HAP-1 (cell line): ENCODE results near the gene BACH1.
"Not testable (repeated sequence)": the region's sequence is repeated elsewhere in the genome, so short reads cannot be mapped to it uniquely, and the experiment has no call there.

ENCODE experiments used
- DNase-seq, 2 experiments: peaks; one replicate each; pipeline ENCODE4 v3.0.0-alpha.2; 2016 to 2020; ENCODE audit warnings: low spot score in 2 of 2
- H3K27me3 ChIP-seq: fragments of 250-450 bp; sonication (Bioruptor Pico); 2 replicates; pipeline ENCODE4 v1.5.1; 2020; ENCODE audit warnings: low read depth, mild to moderate bottlenecking, moderate library complexity
- H3K36me3 ChIP-seq: fragments of 250-450 bp; sonication (Bioruptor Pico); replicated peaks from 2 replicates; pipeline ENCODE4 v1.5.1; 2020; ENCODE audit warnings: mild to moderate bottlenecking
- H3K4me1 ChIP-seq: fragments of 250-450 bp; sonication (Bioruptor Pico); 2 replicates; pipeline ENCODE4 v1.5.1; 2020; ENCODE audit warnings: mild to moderate bottlenecking
- H3K4me3 ChIP-seq: fragments of 250-450 bp; sonication (Bioruptor Pico); 2 replicates; pipeline ENCODE4 v1.5.1; 2020; ENCODE audit warnings: mild to moderate bottlenecking, moderate library complexity
- H3K9me3 ChIP-seq: fragments of 250-450 bp; sonication (Bioruptor Pico); 2 replicates; pipeline ENCODE4 v1.5.1; 2020; ENCODE audit warnings: mild to moderate bottlenecking, moderate library complexity
- in situ Hi-C: fragments of 300-500 bp; cut with MboI; formaldehyde crosslinking; loops from 3 replicates; pipeline ENCODE4 v1.14.3; 2020; ENCODE audit warnings: low sequenced_read_pairs, inconsistent platforms, mixed read lengths

The BACH1 gene

DNA sequence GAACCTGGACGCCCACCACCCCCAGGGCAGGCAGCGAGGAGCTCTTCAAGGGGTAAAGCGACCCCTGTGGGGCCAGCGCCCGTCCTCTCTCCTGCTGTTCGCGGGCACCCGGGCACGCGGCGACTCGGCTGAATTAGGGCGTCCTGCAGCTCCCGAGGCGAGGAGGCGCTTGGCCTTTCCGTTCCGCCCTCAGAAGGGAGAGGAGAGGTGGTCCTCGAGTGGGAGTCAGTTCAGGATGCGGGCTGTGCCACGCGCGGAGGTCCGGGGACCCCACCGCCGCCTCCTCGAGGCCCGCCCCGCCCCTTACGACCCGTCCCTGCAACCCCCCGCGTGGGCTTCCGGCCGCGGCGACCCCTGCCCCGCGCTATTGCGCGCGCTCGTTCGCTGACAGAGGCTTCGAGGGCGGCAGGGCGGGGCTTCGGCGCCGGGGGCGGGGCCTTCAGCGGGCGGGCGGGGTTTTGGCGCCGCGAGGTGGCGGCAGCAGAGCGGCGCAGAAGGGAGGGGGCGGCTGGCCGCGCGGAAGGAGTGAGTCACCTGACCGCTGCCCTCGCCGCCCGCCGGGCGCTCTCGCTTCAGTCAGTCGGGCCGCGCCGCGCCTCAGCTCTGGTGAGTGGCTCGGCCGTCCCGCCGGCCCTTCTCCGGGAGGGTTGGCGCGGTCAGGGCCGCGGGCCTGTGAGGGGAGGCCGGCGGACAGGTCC, at the start of gene BACH1:
Gene BACH1, plus strand, starts transcription at position 575 of the 698 bp plus-strand sequence. CDS start 22,359 bp downstream, outside the sequence.
- no peaks in the 10 kb centered on the region for H3K27me3 ChIP-seq
- H3K4me3 ChIP-seq = peak within 1 kb of the TSS; percentile 62
- peak; percentile 88 to 91 for DNase-seq
- in situ Hi-C loops = no loop called here
- no peaks in the 10 kb centered on the region for H3K9me3 ChIP-seq
- H3K4me1 ChIP-seq = peaks cover 12% of the 10 kb centered on the region
- H3K36me3 ChIP-seq = no peaks in the 10 kb centered on the region

GRCh38 chr21:29249289-29249688, 49.4 kb upstream of the BACH1 start:
- in situ Hi-C loops, DNase-seq, H3K27me3 ChIP-seq, H3K4me3 ChIP-seq, H3K4me1 ChIP-seq, H3K36me3 ChIP-seq, H3K9me3 ChIP-seq: not testable (repeated sequence)

DNA sequence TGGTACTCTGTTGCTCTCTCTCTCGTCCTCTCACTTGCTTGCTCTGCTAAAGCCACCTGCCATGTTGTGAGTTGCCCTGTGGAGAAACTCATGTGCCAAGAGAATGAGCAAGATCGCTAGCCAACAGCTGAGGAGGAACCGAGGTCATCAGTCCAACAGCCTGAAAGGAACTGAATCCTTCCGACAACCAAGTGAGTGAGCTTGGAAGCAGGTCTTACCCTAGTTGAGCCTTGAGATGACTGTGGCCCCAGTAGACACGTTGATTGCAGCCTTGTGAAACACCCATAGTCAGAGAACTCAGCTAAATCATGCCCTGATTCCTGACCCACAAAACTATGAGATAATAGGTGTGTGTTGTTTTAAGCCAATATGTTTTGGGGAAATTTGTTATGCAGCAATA, 48.1 kb upstream of the BACH1 start:
- no peaks in the 10 kb centered on the region; the same call in 1 of the 2 replicates for H3K9me3 ChIP-seq
- in situ Hi-C loops = no loop called here

GRCh38 chr21:29253861-29254260, 44.9 kb upstream of the BACH1 start:
- DNase-seq, H3K27me3 ChIP-seq, in situ Hi-C loops, H3K36me3 ChIP-seq, H3K9me3 ChIP-seq, H3K4me1 ChIP-seq, H3K4me3 ChIP-seq: not testable (repeated sequence)

More for the DNA sequence above, 48.1 kb upstream of the BACH1 start:
- H3K27me3 ChIP-seq = no peaks in the 10 kb centered on the region
- no peaks in the 10 kb centered on the region for H3K4me1 ChIP-seq
- H3K36me3 ChIP-seq = no peaks in the 10 kb centered on the region
- no peak overlapping the region for H3K4me3 ChIP-seq
- DNase-seq = no peak

DNA sequence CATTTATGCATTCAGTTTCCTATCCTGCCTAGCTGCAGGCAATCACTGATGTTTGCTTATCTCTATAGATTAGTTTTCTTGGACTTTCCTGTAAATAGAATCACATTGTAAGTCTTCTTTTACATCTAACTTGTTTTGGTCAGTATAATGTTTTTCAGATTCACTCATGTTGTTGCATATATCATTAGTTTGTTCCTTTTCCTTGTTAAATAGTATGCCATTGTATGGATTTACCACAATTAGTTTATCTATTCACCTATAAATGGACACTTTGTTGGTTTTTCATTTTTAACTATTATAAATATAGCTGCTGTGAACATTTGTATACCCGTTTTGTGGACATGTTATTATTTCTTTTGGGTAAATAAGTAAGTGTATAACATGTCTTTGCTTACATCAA, 44.2 kb upstream of the BACH1 start:
- in situ Hi-C loops = no loop called here
- Histone ChIP-seq H3K9me3 (no peaks in the 10 kb centered on the region; the same call in 1 of the 2 replicates), H3K4me3 (no peak overlapping the region), H3K27me3 (no peaks in the 10 kb centered on the region), H3K4me1 (no peaks in the 10 kb centered on the region), H3K36me3 (no peaks in the 10 kb centered on the region)
- no peak for DNase-seq

GRCh38 chr21:29256126-29256910, 42.4 kb upstream of the BACH1 start:
- in situ Hi-C loops = no loop called here
- H3K4me1 ChIP-seq = no peaks in the 10 kb centered on the region
- no peak for DNase-seq
- H3K4me3 ChIP-seq = no peak overlapping the region
- H3K36me3 ChIP-seq = no peaks in the 10 kb centered on the region
- H3K27me3 ChIP-seq = no peaks in the 10 kb centered on the region
- no peaks in the 10 kb centered on the region; the same call in 1 of the 2 replicates for H3K9me3 ChIP-seq

DNA sequence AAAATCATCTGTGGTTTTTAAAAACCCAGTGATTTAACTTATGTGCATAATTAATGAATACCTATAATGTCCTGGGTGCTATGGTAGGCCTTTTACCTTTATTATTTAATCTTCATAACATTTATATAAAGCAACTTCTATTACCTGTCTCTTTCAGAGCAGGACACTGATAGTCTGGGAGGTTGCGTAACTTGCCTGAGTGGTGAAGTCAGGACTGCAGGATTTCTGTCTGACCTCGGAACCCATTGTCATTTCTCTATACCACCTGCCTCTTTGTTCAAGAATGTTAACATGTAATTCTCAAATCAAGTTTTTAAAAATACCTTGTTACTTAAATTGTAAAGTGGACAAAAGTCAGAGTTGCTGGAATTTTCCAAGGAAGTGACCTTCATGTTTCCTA, 41.0 kb upstream of the BACH1 start:
- no peak overlapping the region for H3K4me3 ChIP-seq
- no peaks in the 10 kb centered on the region; the same call in 1 of the 2 replicates for H3K9me3 ChIP-seq
- H3K4me1 ChIP-seq = no peaks in the 10 kb centered on the region
- H3K27me3 ChIP-seq = no peaks in the 10 kb centered on the region
- DNase-seq = no peak
- in situ Hi-C loops = no loop called here
- no peaks in the 10 kb centered on the region for H3K36me3 ChIP-seq

GRCh38 chr21:29258626-29259338, 39.9 kb upstream of the BACH1 start:
- H3K36me3 ChIP-seq = no peaks in the 10 kb centered on the region
- no peaks in the 10 kb centered on the region; the same call in 1 of the 2 replicates for H3K27me3 ChIP-seq
- H3K4me1 ChIP-seq = no peaks in the 10 kb centered on the region
- in situ Hi-C loops = no loop called here
- H3K9me3 ChIP-seq = no peaks in the 10 kb centered on the region; the same call in 1 of the 2 replicates
- no peak for DNase-seq
- H3K4me3 ChIP-seq = no peak overlapping the region

DNA sequence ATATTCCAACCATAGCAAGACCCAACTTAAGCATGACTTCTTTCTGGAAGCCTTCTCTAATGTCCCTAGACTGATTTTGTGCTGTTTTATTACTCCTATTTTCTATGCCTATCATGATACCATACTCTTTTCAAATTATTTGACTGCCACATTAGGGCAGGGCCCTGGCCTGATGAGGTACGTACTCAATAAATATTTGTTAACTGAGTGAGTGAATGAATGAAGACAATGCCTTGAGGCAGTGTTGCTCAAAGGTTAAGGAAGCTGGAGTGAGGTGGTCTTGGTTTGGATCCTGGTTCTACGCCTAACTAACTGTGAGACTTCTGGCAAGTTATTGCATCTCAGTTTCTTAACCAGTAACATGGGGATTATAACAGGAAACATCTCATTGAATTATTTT, 38.3 kb upstream of the BACH1 start:
- no peaks in the 10 kb centered on the region for H3K36me3 ChIP-seq

DNA sequence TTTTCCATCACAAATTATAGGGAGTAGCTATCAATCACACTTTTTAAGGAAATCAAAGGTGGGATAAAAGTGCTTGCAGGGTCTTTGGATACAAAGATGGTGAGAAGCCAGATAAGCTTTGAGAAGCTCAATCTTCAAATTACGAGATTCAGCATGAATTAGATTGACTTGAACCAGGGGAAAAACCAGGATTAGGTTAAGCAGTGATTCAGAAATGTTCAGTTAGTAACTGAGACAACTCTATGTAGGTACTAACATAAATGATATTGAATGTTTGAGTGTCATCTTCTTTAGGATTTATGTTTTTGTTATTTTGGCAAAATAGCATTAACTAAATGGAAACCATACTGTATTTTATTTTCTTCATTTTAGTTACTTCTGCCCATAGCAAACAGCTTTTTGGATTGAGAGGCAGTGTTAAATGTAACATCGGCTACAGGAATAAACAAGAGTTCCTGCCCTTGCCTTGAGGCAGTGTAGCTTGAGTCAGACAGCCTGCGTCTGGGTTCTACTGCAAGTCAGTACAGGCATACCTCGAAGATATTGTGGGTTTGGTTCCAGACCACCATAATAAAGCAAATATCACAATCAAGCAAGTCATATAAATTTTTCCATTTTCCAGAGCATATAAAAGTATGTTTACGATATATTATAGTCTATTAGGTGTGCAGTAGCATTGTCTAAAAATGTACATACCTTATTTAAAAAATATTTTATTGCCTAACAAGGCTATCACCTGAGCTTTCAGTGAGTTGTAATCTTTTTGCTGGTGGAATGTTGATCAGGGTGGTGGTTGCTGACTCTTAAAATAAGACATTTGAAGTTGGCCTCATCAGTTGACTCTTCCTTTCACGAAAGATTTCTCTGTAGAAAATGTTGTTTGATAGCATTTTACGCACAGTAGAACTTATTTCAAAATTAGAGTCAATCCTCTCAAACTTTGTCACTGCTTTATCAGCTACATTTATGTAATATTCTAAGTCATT, 36.9 kb upstream of the BACH1 start:
- no peak overlapping the region for H3K4me3 ChIP-seq
- H3K36me3 ChIP-seq = no peaks in the 10 kb centered on the region
- DNase-seq = no peak
- no peaks in the 10 kb centered on the region; the same call in 1 of the 2 replicates for H3K27me3 ChIP-seq
- H3K4me1 ChIP-seq = no peaks in the 10 kb centered on the region
- no peaks in the 10 kb centered on the region for H3K9me3 ChIP-seq
- in situ Hi-C loops = no loop called here

More for the DNA sequence above, 38.3 kb upstream of the BACH1 start:
- DNase-seq = no peak
- Histone ChIP-seq H3K4me1 (no peaks in the 10 kb centered on the region), H3K27me3 (no peaks in the 10 kb centered on the region; the same call in 1 of the 2 replicates), H3K9me3 (no peaks in the 10 kb centered on the region), H3K4me3 (no peak overlapping the region)
- in situ Hi-C loops = no loop called here

DNA sequence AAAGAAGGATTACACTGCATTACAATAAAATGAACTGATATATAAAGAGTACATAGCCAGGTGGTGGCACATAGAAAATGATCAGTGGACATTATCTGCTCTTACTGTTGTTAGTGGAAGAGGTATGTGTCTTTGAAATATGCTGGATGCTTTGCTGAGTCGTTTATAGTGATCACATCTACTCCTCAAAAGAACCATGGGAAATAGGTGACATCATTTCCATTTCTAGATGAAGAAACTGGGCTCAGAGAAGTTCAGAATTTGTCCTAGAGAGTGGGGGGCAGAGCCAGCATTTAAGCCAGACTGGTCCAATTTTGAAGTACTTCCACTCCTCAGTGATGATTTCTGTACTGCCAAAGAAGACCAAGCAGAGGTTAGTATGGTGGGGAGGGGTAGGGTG, 34.0 kb upstream of the BACH1 start:
- DNase-seq = peak in 1 of 2 experiments; percentile 6
- Histone ChIP-seq H3K4me1 (no peaks in the 10 kb centered on the region), H3K9me3 (no peaks in the 10 kb centered on the region), H3K36me3 (no peaks in the 10 kb centered on the region), H3K27me3 (no peaks in the 10 kb centered on the region; the same call in 1 of the 2 replicates), H3K4me3 (no peak overlapping the region)
- in situ Hi-C loops = no loop called here

DNA sequence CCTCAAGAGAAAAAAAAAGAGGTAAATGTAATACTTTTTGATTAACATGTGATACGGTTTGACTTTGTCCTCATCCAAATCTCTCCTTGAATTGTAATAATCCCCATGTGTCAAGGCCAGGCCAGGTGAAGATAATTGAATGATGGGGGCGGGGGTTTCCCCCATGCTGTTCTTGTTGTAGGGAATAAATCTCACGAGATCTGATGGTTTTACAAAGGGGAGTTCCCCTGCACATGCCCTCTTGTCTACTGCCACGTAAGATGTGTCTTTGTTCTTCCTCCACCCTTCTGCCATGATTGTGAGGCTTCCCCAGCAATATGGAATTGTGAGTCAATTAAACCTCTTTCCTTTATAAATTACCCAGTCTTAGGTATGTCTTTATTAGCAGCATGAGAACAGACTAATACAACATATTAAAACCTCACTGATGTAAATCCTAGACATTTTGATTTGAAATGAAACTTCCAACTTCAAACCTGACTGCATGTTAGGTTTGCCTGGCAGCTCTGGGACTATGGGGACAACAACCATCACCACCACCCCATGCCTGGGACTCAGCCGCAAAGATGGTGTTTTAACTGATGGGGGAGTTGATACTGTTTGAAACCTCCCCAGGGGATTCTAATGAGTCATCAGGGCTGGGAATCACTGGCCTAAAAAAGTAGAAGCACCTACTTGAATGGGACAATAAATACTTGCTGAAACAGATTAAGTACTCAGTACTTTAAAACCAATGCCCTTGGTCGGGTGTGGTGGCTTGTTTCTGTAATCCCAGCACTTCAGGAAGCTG, 32.8 kb upstream of the BACH1 start:
- Histone ChIP-seq H3K4me1 (no peaks in the 10 kb centered on the region), H3K36me3 (no peaks in the 10 kb centered on the region), H3K4me3 (no peak overlapping the region), H3K27me3 (no peaks in the 10 kb centered on the region; the same call in 1 of the 2 replicates), H3K9me3 (no peaks in the 10 kb centered on the region)
- in situ Hi-C loops = no loop called here
- DNase-seq = no peak
